Endodermal cell (in vitro differentiated cells): ENCODE results near the gene MYO5B. TPM values are rescaled to one million over a fixed set of nuclear protein-coding genes. Genes with fewer than 3 reads are reported as not detected.

Experiments used
- DNase-seq: peaks from one replicate; pipeline ENCODE4 v3.0.0-alpha.2; 2017
- H3K27ac ChIP-seq: 2 replicates; pipeline ENCODE4 v1.5.1; 2013; ENCODE audit warnings: mild to moderate bottlenecking, low read depth, low read length, moderate library complexity
- H3K27me3 ChIP-seq: 2 replicates; pipeline ENCODE4 v1.6.1; 2013; ENCODE audit warnings: mild to moderate bottlenecking, low read length, moderate library complexity; ENCODE audit not compliant: insufficient read depth, control insufficient read depth, poor library complexity, severe bottlenecking
- H3K36me3 ChIP-seq: 2 replicates; pipeline ENCODE4 v1.7.0; 2013; ENCODE audit warnings: mild to moderate bottlenecking, low read length, moderate library complexity; ENCODE audit not compliant: control insufficient read depth, insufficient read depth
- H3K4me1 ChIP-seq: one replicate; pipeline ENCODE4 v1.7.0; 2013; ENCODE audit warnings: low read length; ENCODE audit not compliant: control insufficient read depth, insufficient read depth
- H3K4me3 ChIP-seq: 2 replicates; pipeline ENCODE4 v1.5.1; 2013; ENCODE audit warnings: mild to moderate bottlenecking, low read length, moderate library complexity
- H3K9ac ChIP-seq: 2 replicates; pipeline ENCODE4 v1.6.1; 2013; ENCODE audit warnings: mild to moderate bottlenecking, low read length, moderate library complexity; ENCODE audit not compliant: poor library complexity, severe bottlenecking; ENCODE audit errors: extremely low read depth
- H3K9me3 ChIP-seq: 2 replicates; pipeline ENCODE4 v1.6.1; 2013; ENCODE audit warnings: mild to moderate bottlenecking, low read length, moderate library complexity; ENCODE audit not compliant: control insufficient read depth
- H3K27ac Mint-ChIP-seq: 2 replicates; pipeline ENCODE4 v1.8.0; 2020; ENCODE audit warnings: mixed read lengths
- H3K27me3 Mint-ChIP-seq: 2 replicates; pipeline ENCODE4 v1.8.0; 2021; ENCODE audit warnings: mild to moderate bottlenecking, mixed read lengths; ENCODE audit not compliant: insufficient read depth
- H3K36me3 Mint-ChIP-seq: 2 replicates; pipeline ENCODE4 v1.8.0; 2020; ENCODE audit warnings: low read depth, mixed read lengths
- H3K4me1 Mint-ChIP-seq: 2 replicates; pipeline ENCODE4 v1.8.0; 2020; ENCODE audit warnings: mixed read lengths
- H3K4me3 Mint-ChIP-seq: 2 replicates; pipeline ENCODE4 v1.8.0; 2020; ENCODE audit warnings: mild to moderate bottlenecking, moderate library complexity, mixed read lengths
- H3K9me3 Mint-ChIP-seq: 2 replicates; pipeline ENCODE4 v1.8.0; 2020; ENCODE audit warnings: mild to moderate bottlenecking, mixed read lengths
- CTCF ChIP-seq: fragments of 200-600 bp; sonication (generic); conservative IDR thresholded peaks from 2 replicates; pipeline ENCODE4 v1.5.0; 2021; ENCODE audit warnings: antibody characterized with exemption, mild to moderate bottlenecking
- WGBS, 2 experiments: methylation state at CpG; one replicate each; pipeline versions ENCODE4 v1.1.5 to v1.1.7; 2013; ENCODE audit warnings: missing lambda C conversion rate in 2 of 2, mixed read lengths in 1 of 2; ENCODE audit not compliant: insufficient coverage in 1 of 2, insufficient read length in 1 of 2; 5-methylcytosine and 5-hydroxymethylcytosine counted together
- total RNA-seq, 2 donors: library from RNA; stranded (reverse); fragmentation: NEBNext Ultra II Directional in 1 of 2; extraction: Animal tissue kit (Norgen Biotek cat#: 25700) in 1 of 2; gene quantifications; 2 replicates in 1 of 2; 3 replicates in 1 of 2; pipeline ENCODE4 v1.2.1, GENCODE V29; 2021

The MYO5B gene
- total RNA-seq, 2 donors from 2014 or later, result 12.2 to 16.8 TPM

- Histone ChIP-seq H3K9ac (no peak overlapping the region), H3K27ac (no peak overlapping the region), H3K4me3 (no peak overlapping the region), H3K36me3 (no peaks in the 10 kb centered on the region), H3K9me3 (peaks cover 6% of the 10 kb centered on the region), H3K27me3 (no peaks in the 10 kb centered on the region), H3K4me1 (no peaks in the 10 kb centered on the region)
- DNase-seq, result no peak
- Mint-ChIP-seq H3K9me3 (no peaks in the 10 kb centered on the region), H3K36me3 (no peaks in the 10 kb centered on the region), H3K4me3 (no peak overlapping the region), H3K4me1 (no peaks in the 10 kb centered on the region), H3K27ac (no peak overlapping the region), H3K27me3 (peaks cover 14% of the 10 kb centered on the region)
- 79 to 93% methylated on average over 2 to 3 of the region's 3 CpGs for WGBS, 2 experiments
- no peak for TF ChIP-seq CTCF
Measured at GRCh38 chr18:49880661-49881060, 314.3 kb downstream of the MYO5B start.

GRCh38 chr18:49879271-49879580, 315.7 kb downstream of the MYO5B start:
- Histone ChIP-seq H3K27me3 (no peaks in the 10 kb centered on the region), H3K27ac (no peak overlapping the region), H3K9ac (no peak overlapping the region), H3K36me3 (no peaks in the 10 kb centered on the region), H3K4me3 (no peak overlapping the region), H3K9me3 (peaks cover 6% of the 10 kb centered on the region), H3K4me1 (no peaks in the 10 kb centered on the region)
- no peak for TF ChIP-seq CTCF
- DNase-seq, result no peak
- no peak overlapping the region for H3K4me3 Mint-ChIP-seq
- H3K4me1 Mint-ChIP-seq, result no peaks in the 10 kb centered on the region
- WGBS, 2 experiments, result 85 to 93% methylated on average over 2 to 3 of the region's 3 CpGs
- H3K27me3 Mint-ChIP-seq, result peaks cover 14% of the 10 kb centered on the region
- no peaks in the 10 kb centered on the region for H3K9me3 Mint-ChIP-seq
- H3K27ac Mint-ChIP-seq, result no peak overlapping the region
- H3K36me3 Mint-ChIP-seq, result no peaks in the 10 kb centered on the region

GRCh38 chr18:49878567-49879270, 316.2 kb downstream of the MYO5B start:
- no peaks in the 10 kb centered on the region for H3K4me1 ChIP-seq
- Mint-ChIP-seq H3K27ac (no peak overlapping the region), H3K4me1 (no peaks in the 10 kb centered on the region), H3K4me3 (no peak overlapping the region), H3K9me3 (no peaks in the 10 kb centered on the region), H3K36me3 (no peaks in the 10 kb centered on the region), H3K27me3 (peaks cover 14% of the 10 kb centered on the region)
- H3K9ac ChIP-seq, result no peak overlapping the region
- WGBS, 2 experiments, result 83 to 86% methylated on average over 10 of the region's 10 CpGs
- H3K9me3 ChIP-seq, result peaks cover 6% of the 10 kb centered on the region
- no peak for TF ChIP-seq CTCF
- H3K27me3 ChIP-seq, result no peaks in the 10 kb centered on the region
- no peaks in the 10 kb centered on the region for H3K36me3 ChIP-seq
- no peak for DNase-seq
- no peak overlapping the region for H3K4me3 ChIP-seq
- H3K27ac ChIP-seq, result no peak overlapping the region
